OCI-LY7 (cell line): ENCODE measurements around the gene WWTR1. TPM values are rescaled to one million over a fixed set of nuclear protein-coding genes. Genes with fewer than 3 reads are reported as not detected.

Source experiments
- BruUV-seq: library from RNA; stranded (reverse); fragments of 400-500 nt; replicated peaks from 2 replicates; lab custom pipeline; 2021; lab: Mats Ljungman, UMichigan
- CTCF ChIA-PET: fragments of 300-600 bp; sonication (Branson Sonifier 250); formaldehyde crosslinking; loops from one replicate; lab custom pipeline; 2022; ENCODE audit warnings: antibody characterized with exemption; ENCODE audit not compliant: unreplicated experiment; lab: Charles Lee
- POLR2A ChIA-PET: fragments of 300-600 bp; sonication (Branson Sonifier 250); formaldehyde crosslinking; loops from one replicate; lab custom pipeline; 2022; ENCODE audit warnings: antibody characterized with exemption; lab: Charles Lee
- DNase-seq: peaks from one replicate; pipeline ENCODE4 v3.0.0-alpha.2; 2015; ENCODE audit warnings: low spot score
- H2AFZ ChIP-seq: fragments of 200-600 bp; sonication (generic), shearing (Covaris generic); 2 replicates; pipeline ENCODE4 v1.6.1; 2014; ENCODE audit warnings: mild to moderate bottlenecking, antibody characterized with exemption, low read length, moderate library complexity
- H3K27ac ChIP-seq: fragments of 200-600 bp; sonication (generic); 2 replicates; pipeline ENCODE4 v1.5.1; 2014; ENCODE audit warnings: mixed run types, low read depth, mild to moderate bottlenecking, moderate library complexity, low read length, inconsistent platforms; ENCODE audit not compliant: poor library complexity, severe bottlenecking
- H3K36me3 ChIP-seq: fragments of 200-600 bp; sonication (generic); 2 replicates; pipeline ENCODE4 v1.6.1; 2014; ENCODE audit warnings: mild to moderate bottlenecking, antibody characterized with exemption, low read length, moderate library complexity, mixed read lengths; ENCODE audit not compliant: insufficient read depth
- H3K4me1 ChIP-seq: fragments of 200-600 bp; sonication (generic); 2 replicates; pipeline ENCODE4 v1.5.1; 2014; ENCODE audit warnings: mild to moderate bottlenecking, low read length; ENCODE audit not compliant: insufficient read depth, poor library complexity, severe bottlenecking
- H3K4me2 ChIP-seq: fragments of 200-600 bp; sonication (generic); 2 replicates; pipeline ENCODE4 v1.6.1; 2014; ENCODE audit warnings: mild to moderate bottlenecking, low read length
- H3K4me3 ChIP-seq: fragments of 200-600 bp; sonication (generic); 2 replicates; pipeline ENCODE4 v1.5.1; 2014; ENCODE audit warnings: mild to moderate bottlenecking, low read depth, low read length; ENCODE audit not compliant: poor library complexity, severe bottlenecking
- H3K79me2 ChIP-seq: fragments of 200-600 bp; sonication (generic); 2 replicates; pipeline ENCODE4 v1.6.1; 2016; ENCODE audit warnings: low read depth, mild to moderate bottlenecking, low read length, moderate library complexity, mixed read lengths; ENCODE audit not compliant: insufficient read depth
- H3K9me2 ChIP-seq: fragments of 200-600 bp; sonication (generic); 2 replicates; pipeline ENCODE4 v1.6.1; 2016; ENCODE audit warnings: mild to moderate bottlenecking, low read length, mixed read lengths; ENCODE audit not compliant: insufficient read depth
- H3K9me3 ChIP-seq: fragments of 200-600 bp; sonication (generic); 2 replicates; pipeline ENCODE4 v1.6.1; 2014; ENCODE audit warnings: mild to moderate bottlenecking, mixed run types, low read length, mixed read lengths
- H4K20me1 ChIP-seq: fragments of 200-600 bp; sonication (generic); 2 replicates; pipeline ENCODE4 v1.6.1; 2014; ENCODE audit warnings: mild to moderate bottlenecking, antibody characterized with exemption, low read length, moderate library complexity, mixed read lengths; ENCODE audit not compliant: insufficient read depth
- EZH2phosphoT487 ChIP-seq: fragments of 200-600 bp; sonication (generic); IDR thresholded peaks from 2 replicates; pipeline ENCODE4 v1.6.1; 2018; ENCODE audit warnings: low read depth, borderline replicate concordance, mild to moderate bottlenecking, mixed run types, antibody characterized with exemption, low read length, moderate library complexity, mixed read lengths
- intact Hi-C: fragments of 100-400 bp; cut with micrococcal nuclease; formaldehyde crosslinking; loops from one replicate; pipeline ENCODE4 v1.10.0; 2022; ENCODE audit not compliant: unreplicated experiment
- total RNA-seq, 2 experiments: library from RNA; depleted of rRNA in 1 of 2; stranded (reverse); fragments of >200 nt in 1 of 2; shearing (Covaris generic) in 1 of 2; gene quantifications; 2 replicates each; pipeline ENCODE4 v1.2.3, GENCODE V29; 2014 to 2022
- TF ChIP-seq, protein P1 (sequence below): fragments of 200-600 bp; sonication (generic); conservative IDR thresholded peaks from 2 replicates; pipeline ENCODE4 v1.5.1; 2014; ENCODE audit warnings: mild to moderate bottlenecking, antibody characterized with exemption, low read length, moderate library complexity, mixed read lengths

Gene WWTR1
- total RNA-seq, 2 experiments from 2014 or later: 0.15 TPM; not detected in 1

DNA sequence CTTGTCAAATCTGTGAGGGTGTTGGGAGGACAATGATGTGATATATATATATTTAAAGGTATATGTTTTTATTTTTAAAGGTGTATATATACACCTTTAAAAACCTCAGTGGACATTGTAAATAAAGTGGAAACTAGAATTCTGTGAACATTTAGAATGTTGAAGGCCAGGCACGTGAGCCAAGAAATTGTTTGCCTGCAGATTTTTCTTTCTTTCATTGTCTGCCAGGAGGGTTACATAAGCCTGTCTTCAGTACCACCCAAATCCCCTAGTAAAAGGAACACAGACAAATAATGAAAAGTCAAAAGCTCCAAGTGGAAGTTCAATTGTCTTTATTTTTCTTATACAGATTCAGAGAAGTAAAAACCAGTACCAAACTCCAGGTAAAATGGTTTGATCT, 140.9 kb downstream of the WWTR1 start:
- no peaks in the 10 kb centered on the region for H4K20me1 ChIP-seq
- H3K9me3 ChIP-seq: no peaks in the 10 kb centered on the region
- no peak for DNase-seq
- H3K4me2 ChIP-seq: no peak overlapping the region
- intact Hi-C loops: no loop called here
- no peak for TF ChIP-seq EZH2phosphoT487
- TF ChIP-seq, protein P1, sequence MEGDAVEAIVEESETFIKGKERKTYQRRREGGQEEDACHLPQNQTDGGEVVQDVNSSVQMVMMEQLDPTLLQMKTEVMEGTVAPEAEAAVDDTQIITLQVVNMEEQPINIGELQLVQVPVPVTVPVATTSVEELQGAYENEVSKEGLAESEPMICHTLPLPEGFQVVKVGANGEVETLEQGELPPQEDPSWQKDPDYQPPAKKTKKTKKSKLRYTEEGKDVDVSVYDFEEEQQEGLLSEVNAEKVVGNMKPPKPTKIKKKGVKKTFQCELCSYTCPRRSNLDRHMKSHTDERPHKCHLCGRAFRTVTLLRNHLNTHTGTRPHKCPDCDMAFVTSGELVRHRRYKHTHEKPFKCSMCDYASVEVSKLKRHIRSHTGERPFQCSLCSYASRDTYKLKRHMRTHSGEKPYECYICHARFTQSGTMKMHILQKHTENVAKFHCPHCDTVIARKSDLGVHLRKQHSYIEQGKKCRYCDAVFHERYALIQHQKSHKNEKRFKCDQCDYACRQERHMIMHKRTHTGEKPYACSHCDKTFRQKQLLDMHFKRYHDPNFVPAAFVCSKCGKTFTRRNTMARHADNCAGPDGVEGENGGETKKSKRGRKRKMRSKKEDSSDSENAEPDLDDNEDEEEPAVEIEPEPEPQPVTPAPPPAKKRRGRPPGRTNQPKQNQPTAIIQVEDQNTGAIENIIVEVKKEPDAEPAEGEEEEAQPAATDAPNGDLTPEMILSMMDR: no peak
- no peaks in the 10 kb centered on the region for H3K36me3 ChIP-seq
- no TSS peak for BruUV-seq
- H3K27ac ChIP-seq: no peak overlapping the region
- H3K79me2 ChIP-seq: no peaks in the 10 kb centered on the region
- POLR2A ChIA-PET: no interaction called here
- no peaks in the 10 kb centered on the region for H3K4me1 ChIP-seq
- H2AFZ ChIP-seq: no peak overlapping the region
- H3K9me2 ChIP-seq: no peaks in the 10 kb centered on the region
- CTCF ChIA-PET: no interaction called here
- no peak overlapping the region for H3K4me3 ChIP-seq

DNA sequence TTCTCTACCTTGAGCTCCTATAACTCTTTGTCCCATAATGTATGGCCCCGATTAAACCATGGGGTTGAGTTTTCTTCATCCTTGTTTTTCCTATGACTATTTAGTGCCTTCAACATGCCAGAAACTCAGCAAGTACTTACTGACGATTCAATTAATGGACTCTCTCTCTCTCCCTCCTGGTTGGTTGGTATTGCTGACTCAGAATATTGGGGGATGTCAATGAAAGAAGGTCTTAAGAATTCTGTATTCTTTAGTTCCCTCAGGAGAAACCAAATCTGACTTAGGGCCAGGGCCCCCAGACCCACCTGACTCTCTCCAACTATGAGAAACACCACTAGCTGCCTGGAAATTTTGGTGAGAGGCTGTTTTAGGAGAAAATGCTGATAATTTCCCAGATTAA, 142.6 kb downstream of the WWTR1 start:
- POLR2A ChIA-PET: interaction anchor here (0.6 kb wide), 1 partner anchor 31 kb away, joined by 3 read pairs; no protein-coding TSS in a partner anchor
- CTCF ChIA-PET: no interaction called here
- TF ChIP-seq EZH2phosphoT487: no peak
- TF ChIP-seq, protein P1: no peak
- no peak for DNase-seq
- no peaks in the 10 kb centered on the region for H3K9me2 ChIP-seq
- no peak overlapping the region for H3K4me2 ChIP-seq
- H4K20me1 ChIP-seq: no peaks in the 10 kb centered on the region
- H3K4me1 ChIP-seq: no peaks in the 10 kb centered on the region
- no TSS peak for BruUV-seq
- H3K79me2 ChIP-seq: no peaks in the 10 kb centered on the region
- no peak overlapping the region for H3K27ac ChIP-seq
- H2AFZ ChIP-seq: no peak overlapping the region
- intact Hi-C loops: no loop called here
- no peaks in the 10 kb centered on the region for H3K36me3 ChIP-seq
- no peaks in the 10 kb centered on the region for H3K9me3 ChIP-seq
- H3K4me3 ChIP-seq: no peak overlapping the region

DNA sequence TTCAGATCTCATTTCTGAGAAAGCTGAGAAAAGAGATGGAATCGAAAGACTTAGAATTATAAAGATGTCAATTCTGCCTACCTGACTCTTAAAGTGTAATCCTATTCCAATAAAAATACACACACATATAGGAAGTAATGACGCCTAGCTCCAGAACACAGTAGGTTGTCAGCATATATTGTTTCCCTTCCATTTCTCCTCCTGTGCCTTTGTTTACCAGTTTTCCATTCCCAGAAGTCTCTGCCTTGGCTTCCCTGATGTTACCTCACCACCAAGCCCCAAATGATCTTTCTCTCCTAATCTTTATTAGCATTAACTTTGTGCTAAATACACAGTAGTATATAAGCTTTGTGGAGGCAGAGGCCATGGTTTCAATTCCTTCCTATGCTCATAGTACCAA, 143.4 kb downstream of the WWTR1 start:
- POLR2A ChIA-PET: interaction anchor here (0.6 kb wide), 1 partner anchor 32 kb away, joined by 3 read pairs; no protein-coding TSS in a partner anchor
- intact Hi-C loops: no loop called here
- no peak for DNase-seq

More for the DNA sequence above, 143.4 kb downstream of the WWTR1 start:
- H3K4me1 ChIP-seq: no peaks in the 10 kb centered on the region
- H3K9me3 ChIP-seq: no peaks in the 10 kb centered on the region
- H3K4me2 ChIP-seq: no peak overlapping the region
- CTCF ChIA-PET: no interaction called here
- H3K27ac ChIP-seq: no peak overlapping the region
- H3K9me2 ChIP-seq: no peaks in the 10 kb centered on the region
- no peaks in the 10 kb centered on the region for H4K20me1 ChIP-seq
- TF ChIP-seq EZH2phosphoT487: no peak
- TF ChIP-seq, protein P1: no peak
- no peaks in the 10 kb centered on the region for H3K79me2 ChIP-seq
- no peak overlapping the region for H2AFZ ChIP-seq
- BruUV-seq: no TSS peak
- no peaks in the 10 kb centered on the region for H3K36me3 ChIP-seq
- no peak overlapping the region for H3K4me3 ChIP-seq
